Measurements from ENCODE around the gene OSBP2.

Gene OSBP2

DNA sequence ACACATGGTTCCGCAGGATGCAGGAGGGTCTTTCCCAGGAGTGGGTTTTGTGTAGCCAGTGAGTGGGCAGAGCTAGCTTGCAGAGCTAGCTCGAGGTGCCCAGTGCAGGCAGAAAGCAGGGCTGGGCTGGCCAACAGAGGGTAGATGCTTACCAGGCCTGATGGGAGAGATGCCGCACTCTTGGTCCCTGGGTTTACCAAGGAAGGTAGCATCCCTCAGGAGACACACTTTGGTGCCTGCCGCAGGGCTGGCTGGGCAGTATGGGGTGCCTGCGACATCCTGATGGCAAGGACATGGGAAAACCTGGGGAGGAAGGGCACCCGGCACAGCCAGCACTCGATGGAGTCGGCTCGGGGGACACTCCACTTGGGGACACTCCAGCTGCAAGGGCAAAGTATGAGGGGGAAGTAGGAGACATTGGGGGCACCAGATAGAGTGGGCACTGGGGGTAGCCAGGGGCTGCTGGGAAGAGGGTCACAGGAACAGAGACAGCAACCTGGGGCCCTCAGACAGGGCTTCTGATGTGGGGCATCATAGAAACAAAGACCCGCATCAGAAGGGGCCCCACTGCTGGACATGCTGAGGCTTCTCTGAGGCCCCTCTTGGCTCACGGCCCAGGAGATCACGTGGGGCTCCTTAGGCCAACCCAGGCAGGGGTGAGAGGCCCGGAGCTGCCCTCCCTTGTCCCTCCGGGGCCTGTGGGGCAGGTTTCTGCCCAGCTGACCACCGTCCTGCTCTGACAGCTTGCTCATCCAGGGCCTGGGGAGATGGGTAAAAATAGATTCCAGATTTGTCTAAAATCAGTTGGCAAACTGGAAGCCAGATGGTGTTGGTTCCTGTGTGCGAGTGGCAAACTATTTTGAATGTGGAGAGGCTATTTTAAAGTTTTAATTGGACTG lies 184.1 kb downstream of the OSBP2 start:
- H3K4me3 ChIP-seq (ENCODE audit: control insufficient read depth, low read depth, low read length) = no peak overlapping the region
- no peak for DNase-seq (ENCODE audit: low read depth)
- TF ChIP-seq, protein P1, sequence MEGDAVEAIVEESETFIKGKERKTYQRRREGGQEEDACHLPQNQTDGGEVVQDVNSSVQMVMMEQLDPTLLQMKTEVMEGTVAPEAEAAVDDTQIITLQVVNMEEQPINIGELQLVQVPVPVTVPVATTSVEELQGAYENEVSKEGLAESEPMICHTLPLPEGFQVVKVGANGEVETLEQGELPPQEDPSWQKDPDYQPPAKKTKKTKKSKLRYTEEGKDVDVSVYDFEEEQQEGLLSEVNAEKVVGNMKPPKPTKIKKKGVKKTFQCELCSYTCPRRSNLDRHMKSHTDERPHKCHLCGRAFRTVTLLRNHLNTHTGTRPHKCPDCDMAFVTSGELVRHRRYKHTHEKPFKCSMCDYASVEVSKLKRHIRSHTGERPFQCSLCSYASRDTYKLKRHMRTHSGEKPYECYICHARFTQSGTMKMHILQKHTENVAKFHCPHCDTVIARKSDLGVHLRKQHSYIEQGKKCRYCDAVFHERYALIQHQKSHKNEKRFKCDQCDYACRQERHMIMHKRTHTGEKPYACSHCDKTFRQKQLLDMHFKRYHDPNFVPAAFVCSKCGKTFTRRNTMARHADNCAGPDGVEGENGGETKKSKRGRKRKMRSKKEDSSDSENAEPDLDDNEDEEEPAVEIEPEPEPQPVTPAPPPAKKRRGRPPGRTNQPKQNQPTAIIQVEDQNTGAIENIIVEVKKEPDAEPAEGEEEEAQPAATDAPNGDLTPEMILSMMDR (IDR thresholded peaks at IDR 0.05; ENCODE audit: control insufficient read depth, insufficient read depth, low read depth, low read length, missing control alignments) = no peak

DNA sequence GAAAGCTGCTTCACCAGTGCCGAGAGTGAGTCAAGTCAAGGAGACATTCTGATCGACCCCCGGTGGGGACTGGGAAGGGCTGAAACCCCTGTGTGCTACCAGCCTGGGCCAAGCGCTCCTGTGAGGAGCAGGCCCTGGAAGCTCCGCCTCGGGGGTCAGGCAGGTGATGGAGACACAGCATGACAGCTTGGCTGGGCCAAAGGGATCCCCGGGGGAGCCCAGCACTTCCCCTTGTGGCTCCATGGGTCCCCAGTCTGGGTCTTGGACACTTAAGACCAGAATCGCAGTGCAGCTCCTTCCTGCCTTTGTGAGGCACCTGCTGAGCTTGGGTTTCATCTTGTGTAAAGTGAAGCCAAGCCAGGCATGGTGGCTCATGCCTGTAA lies 184.7 kb downstream of the OSBP2 start:
- DNase-seq (ENCODE audit: low read depth) = no peak
- no peak overlapping the region for H3K4me3 ChIP-seq (ENCODE audit: control insufficient read depth, low read depth, low read length)
- TF ChIP-seq, protein P1 (IDR thresholded peaks at IDR 0.05; ENCODE audit: control insufficient read depth, insufficient read depth, low read depth, low read length, missing control alignments) = no peak

DNA sequence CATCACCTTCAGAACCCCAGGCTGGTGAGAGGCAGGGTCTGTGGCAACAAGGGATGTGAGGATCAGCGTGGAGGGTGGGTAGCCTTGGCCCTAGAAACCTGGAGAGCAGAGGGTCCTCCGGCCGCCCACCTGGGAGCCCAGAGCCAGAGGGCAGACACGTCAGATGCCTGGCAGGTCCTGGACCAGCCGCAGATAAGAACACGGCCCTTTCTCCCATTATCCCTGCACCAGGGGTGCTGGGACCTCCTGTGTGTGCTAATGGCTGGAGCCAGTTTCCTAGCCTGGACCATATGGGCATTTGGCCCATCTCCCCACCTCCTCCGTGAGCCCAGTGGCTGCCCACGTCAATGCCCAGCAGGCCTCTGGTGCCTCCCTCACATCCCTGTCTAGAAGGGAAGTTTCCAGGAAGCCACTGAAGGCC lies 185.5 kb downstream of the OSBP2 start:
- TF ChIP-seq, protein P1 (IDR thresholded peaks at IDR 0.05; ENCODE audit: control insufficient read depth, insufficient read depth, low read depth, low read length, missing control alignments) = no peak
- DNase-seq (ENCODE audit: low read depth) = no peak
- H3K4me3 ChIP-seq (ENCODE audit: control insufficient read depth, low read depth, low read length) = no peak overlapping the region

DNA sequence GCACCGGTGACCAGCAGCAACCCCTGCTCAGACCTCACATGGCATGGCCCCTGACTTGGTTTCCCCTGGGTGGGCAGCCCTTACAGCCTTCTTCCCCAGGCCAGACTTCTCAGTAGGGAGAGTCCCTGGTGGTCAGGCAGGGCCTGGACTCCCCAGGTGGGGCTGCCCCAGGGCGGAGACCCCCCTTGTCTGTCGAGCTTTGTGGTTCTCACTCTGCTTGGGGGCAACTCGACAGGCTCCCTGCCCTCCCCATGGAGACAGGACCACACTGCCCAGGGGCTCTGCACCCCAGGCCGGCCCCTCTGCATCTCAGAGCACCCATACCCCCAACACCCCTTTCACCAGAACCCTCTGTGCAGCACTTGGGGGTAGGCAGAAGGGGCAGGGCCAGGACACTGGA lies 186.2 kb downstream of the OSBP2 start:
- DNase-seq (ENCODE audit: low read depth) = no peak
- TF ChIP-seq, protein P1 (IDR thresholded peaks at IDR 0.05; ENCODE audit: control insufficient read depth, insufficient read depth, low read depth, low read length, missing control alignments) = no peak
- no peak overlapping the region for H3K4me3 ChIP-seq (ENCODE audit: control insufficient read depth, low read depth, low read length)

DNA sequence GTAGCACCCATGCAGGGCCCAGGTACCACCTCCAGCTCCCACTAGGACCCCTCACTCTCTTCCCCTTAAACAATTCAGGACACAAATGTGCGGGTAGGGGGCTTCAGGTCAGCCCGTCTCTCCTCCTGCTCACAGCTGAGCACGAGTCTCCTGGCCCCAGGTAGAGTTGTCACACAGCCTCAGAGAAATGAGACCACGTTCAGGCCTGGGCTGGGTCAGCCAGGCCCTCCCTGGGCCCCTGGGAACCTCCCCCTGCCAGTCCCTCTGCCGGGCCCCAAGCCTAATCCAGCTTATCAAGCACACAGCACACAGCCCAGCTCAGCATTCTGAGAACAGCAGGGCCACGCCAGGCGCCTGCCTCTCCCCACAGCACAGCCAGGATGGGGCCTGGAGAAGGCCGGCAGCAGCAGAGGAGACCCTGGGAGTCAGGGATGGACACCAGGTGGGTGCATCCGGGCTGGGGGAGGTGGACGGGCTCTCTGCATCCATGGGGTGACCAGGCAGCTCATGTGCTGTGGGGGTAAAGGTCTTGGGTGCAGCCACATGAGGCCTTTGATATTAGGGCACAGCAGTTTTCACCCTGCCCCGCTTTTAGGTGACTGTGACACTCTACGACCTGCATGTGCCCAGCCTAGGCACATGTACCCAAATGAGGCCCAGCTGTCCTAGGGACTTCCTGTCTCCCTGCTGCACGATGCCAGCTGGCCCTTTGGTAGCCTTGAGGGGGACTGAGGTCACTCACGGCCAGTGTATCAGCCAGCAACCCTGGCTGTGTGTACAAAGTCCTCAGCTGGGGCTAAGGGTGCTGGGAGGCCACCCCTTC lies 186.9 kb downstream of the OSBP2 start:
- no peak for DNase-seq (ENCODE audit: low read depth)
- TF ChIP-seq, protein P1 (IDR thresholded peaks at IDR 0.05; ENCODE audit: control insufficient read depth, insufficient read depth, low read depth, low read length, missing control alignments) = no peak
- H3K4me3 ChIP-seq (ENCODE audit: control insufficient read depth, low read depth, low read length) = no peak overlapping the region

DNA sequence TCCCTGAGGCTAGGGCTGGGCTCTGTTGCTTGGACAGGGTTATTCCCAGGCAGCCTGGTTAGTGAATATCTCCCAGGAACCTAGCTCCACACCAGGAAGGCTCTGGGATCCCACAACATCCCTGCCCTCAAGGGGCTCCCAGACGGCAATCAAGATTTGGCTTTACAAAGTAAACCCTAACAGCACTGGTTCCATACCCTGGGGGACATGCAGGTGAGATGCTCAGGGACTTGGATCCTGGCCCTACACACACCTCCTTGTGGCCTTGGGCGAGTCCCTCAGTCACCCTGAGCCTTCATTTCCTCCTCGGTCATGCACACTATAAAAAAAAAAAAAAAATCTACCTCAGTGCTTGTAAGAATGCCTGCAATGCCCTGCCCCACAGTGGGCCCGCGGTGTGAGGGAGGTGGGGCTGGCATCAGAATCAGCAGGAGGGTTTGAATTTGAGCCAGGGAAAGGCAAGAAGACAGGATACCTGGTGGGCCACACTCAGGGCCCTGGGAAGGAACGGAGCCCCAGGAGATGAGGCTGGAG lies 187.6 kb downstream of the OSBP2 start:
- TF ChIP-seq, protein P1 (IDR thresholded peaks at IDR 0.05; ENCODE audit: control insufficient read depth, insufficient read depth, low read depth, low read length, missing control alignments) = no peak
- H3K4me3 ChIP-seq (ENCODE audit: control insufficient read depth, low read depth, low read length) = no peak overlapping the region
- DNase-seq (ENCODE audit: low read depth) = no peak
